Stimulated activated CD8-positive, alpha-beta memory T cell treated with anti-CD3 and anti-CD28 coated beads, Interleukin-12 subunit alpha, Interleukin-12 subunit beta, amount 100 ng/mL, for 1 hour (primary cell): ENCODE data around the gene SALL2.

Experiments
- DNase-seq: peaks from one replicate; pipeline ENCODE4 v3.0.0-alpha.2; 2020; ENCODE audit warnings: low read depth

Gene SALL2

GRCh38 chr14:21476925-21477681 is 49.0 kb downstream of the SALL2 start, which contains the start of the genes RAB2B and TOX4:
Gene RAB2B (minus strand): TSS chr14:21476959. CDS start chr14:21476872, 87 bp downstream.
Gene TOX4 (plus strand): TSS chr14:21477195. CDS start chr14:21477279, 84 bp downstream.
- DNase-seq = peak; percentile 90

GRCh38 chr14:21476523-21476924 is 49.6 kb downstream of the SALL2 start:
- peak; percentile 74 for DNase-seq

GRCh38 chr14:21475767-21476522 is 50.2 kb downstream of the SALL2 start:
- DNase-seq = no peak
